Smooth muscle cell (in vitro differentiated cells): Measurements from ENCODE around the gene ZNF565. TPM values are rescaled to one million over a fixed set of nuclear protein-coding genes. Genes with fewer than 3 reads are reported as not detected.

Experiments used
- DNase-seq: peaks from one replicate; lab custom pipeline; 2025; ENCODE audit not compliant: unreplicated experiment; lab: John Stamatoyannopoulos, UW
- H2AFZ ChIP-seq: fragments of 200-600 bp; sonication (generic); 2 replicates; pipeline ENCODE4 v1.6.0; 2016; ENCODE audit warnings: antibody characterized with exemption, low read depth, mild to moderate bottlenecking
- H3F3A ChIP-seq: fragments of 200-600 bp; sonication (generic); 2 replicates; pipeline ENCODE4 v1.6.0; 2017; ENCODE audit warnings: antibody characterized with exemption, low read depth
- H3K27ac ChIP-seq: fragments of 200-600 bp; sonication (generic); 2 replicates; pipeline ENCODE4 v1.5.1; 2016; ENCODE audit warnings: low read depth, mild to moderate bottlenecking
- H3K27me3 ChIP-seq: fragments of 200-600 bp; sonication (generic); 2 replicates; pipeline ENCODE4 v1.6.1; 2016; ENCODE audit warnings: low read depth, mild to moderate bottlenecking
- H3K36me3 ChIP-seq: fragments of 200-600 bp; sonication (generic); 2 replicates; pipeline ENCODE4 v1.5.1; 2016; ENCODE audit warnings: low read depth
- H3K4me1 ChIP-seq: fragments of 200-600 bp; sonication (generic); 2 replicates; pipeline ENCODE4 v1.5.1; 2016; ENCODE audit warnings: low read depth
- H3K4me2 ChIP-seq: fragments of 200-600 bp; sonication (generic); 2 replicates; pipeline ENCODE4 v1.6.0; 2016; ENCODE audit warnings: mild to moderate bottlenecking
- H3K4me3 ChIP-seq: fragments of 200-600 bp; sonication (generic); 2 replicates; pipeline ENCODE4 v1.5.1; 2016; ENCODE audit warnings: mild to moderate bottlenecking
- H3K79me2 ChIP-seq: fragments of 200-600 bp; sonication (generic); 2 replicates; pipeline ENCODE4 v1.6.0; 2016; ENCODE audit warnings: low read depth, mild to moderate bottlenecking
- H3K9ac ChIP-seq: fragments of 200-600 bp; sonication (generic); 2 replicates; pipeline ENCODE4 v1.6.0; 2016; ENCODE audit warnings: low read depth
- H3K9me3 ChIP-seq: fragments of 200-600 bp; sonication (generic); replicated peaks from 2 replicates; pipeline ENCODE4 v1.5.1; 2016; ENCODE audit warnings: low read depth
- H4K20me1 ChIP-seq: fragments of 200-600 bp; sonication (generic); 2 replicates; pipeline ENCODE4 v1.6.0; 2016; ENCODE audit warnings: low read depth
- WGBS: methylation state at CpG from one replicate; pipeline ENCODE4 v1.1.7; 2016; ENCODE audit warnings: low lambda C conversion rate; 5-methylcytosine and 5-hydroxymethylcytosine counted together
- polyA plus RNA-seq: library from polyadenylated mRNA; unstranded; fragments of >200 nt; fragmentation: Nextera tagmentation; extraction: Ambion mirVana; gene quantifications from 2 replicates; pipeline ENCODE4 v1.2.1, GENCODE V29; 2016
- total RNA-seq: library from RNA; depleted of rRNA; stranded (reverse); fragments of >200 nt; gene quantifications from 2 replicates; pipeline ENCODE4 v1.2.3, GENCODE V29; 2014
- TF ChIP-seq, protein P1 (sequence below): fragments of 200-600 bp; sonication (generic); IDR thresholded peaks from 2 replicates; pipeline ENCODE4 v1.5.1; 2017; ENCODE audit warnings: borderline replicate concordance, mild to moderate bottlenecking, antibody characterized with exemption; ENCODE audit not compliant: insufficient read depth, poor library complexity, severe bottlenecking

Gene ZNF565
- total and polyA plus RNA-seq, 2 experiments from 2014 or later = 4.5 to 4.7 TPM

DNA sequence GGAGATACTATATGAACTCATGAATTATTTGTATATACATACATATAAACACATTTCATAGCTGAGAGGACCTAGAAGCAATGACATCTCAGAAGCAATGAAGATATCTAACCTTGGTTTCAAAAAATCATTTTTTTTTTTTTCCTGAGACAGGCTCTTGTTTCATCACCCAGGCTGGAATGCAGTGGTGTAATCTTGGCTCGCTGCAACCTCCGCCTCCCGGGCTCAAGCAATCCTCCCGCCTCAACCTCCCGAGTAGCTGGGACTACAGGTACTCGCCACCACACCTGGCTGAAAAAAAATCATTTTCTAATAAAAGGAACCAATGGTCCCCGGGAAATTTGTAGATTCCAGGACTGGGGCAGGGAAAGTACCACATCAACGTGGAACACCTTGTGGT, 4.0 kb downstream of the ZNF565 start:
- peaks cover 6% of the 10 kb centered on the region for H3K79me2 ChIP-seq
- H3K9ac ChIP-seq = no peak overlapping the region
- no peaks in the 10 kb centered on the region for H3K9me3 ChIP-seq
- H3F3A ChIP-seq = peaks cover 3% of the 10 kb centered on the region
- H3K4me2 ChIP-seq = no peak overlapping the region
- DNase-seq = no peak
- WGBS = 95% methylated on average over 8 of the region's 8 CpGs
- no peaks in the 10 kb centered on the region for H3K27me3 ChIP-seq
- no peak overlapping the region for H3K4me3 ChIP-seq
- no peaks in the 10 kb centered on the region for H3K36me3 ChIP-seq
- TF ChIP-seq, protein P1, sequence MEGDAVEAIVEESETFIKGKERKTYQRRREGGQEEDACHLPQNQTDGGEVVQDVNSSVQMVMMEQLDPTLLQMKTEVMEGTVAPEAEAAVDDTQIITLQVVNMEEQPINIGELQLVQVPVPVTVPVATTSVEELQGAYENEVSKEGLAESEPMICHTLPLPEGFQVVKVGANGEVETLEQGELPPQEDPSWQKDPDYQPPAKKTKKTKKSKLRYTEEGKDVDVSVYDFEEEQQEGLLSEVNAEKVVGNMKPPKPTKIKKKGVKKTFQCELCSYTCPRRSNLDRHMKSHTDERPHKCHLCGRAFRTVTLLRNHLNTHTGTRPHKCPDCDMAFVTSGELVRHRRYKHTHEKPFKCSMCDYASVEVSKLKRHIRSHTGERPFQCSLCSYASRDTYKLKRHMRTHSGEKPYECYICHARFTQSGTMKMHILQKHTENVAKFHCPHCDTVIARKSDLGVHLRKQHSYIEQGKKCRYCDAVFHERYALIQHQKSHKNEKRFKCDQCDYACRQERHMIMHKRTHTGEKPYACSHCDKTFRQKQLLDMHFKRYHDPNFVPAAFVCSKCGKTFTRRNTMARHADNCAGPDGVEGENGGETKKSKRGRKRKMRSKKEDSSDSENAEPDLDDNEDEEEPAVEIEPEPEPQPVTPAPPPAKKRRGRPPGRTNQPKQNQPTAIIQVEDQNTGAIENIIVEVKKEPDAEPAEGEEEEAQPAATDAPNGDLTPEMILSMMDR = no peak
- H4K20me1 ChIP-seq = no peaks in the 10 kb centered on the region
- no peaks in the 10 kb centered on the region for H3K4me1 ChIP-seq
- no peak overlapping the region for H3K27ac ChIP-seq
- no peak overlapping the region for H2AFZ ChIP-seq

DNA sequence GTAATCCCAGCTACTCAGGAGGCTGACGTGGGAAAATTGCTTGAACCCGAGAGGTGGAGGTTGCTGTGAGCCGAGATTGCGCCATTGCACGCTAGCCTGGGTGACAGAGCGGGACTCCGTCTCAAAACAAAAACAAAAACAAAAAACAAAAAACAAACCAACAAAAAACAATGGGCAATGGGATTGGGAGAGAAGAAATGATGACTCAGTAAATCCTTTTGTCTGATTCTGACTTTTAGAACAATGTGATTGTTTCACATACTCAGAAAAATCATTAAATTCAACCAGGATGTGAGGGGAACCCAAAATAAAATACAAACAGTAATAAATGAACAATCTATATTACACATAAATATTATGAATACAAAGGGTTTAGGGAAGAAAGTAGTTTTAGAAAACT, 5.1 kb downstream of the ZNF565 start:
- Histone ChIP-seq H3K27me3 (no peaks in the 10 kb centered on the region), H3K9ac (no peak overlapping the region), H3K79me2 (peaks cover 3% of the 10 kb centered on the region), H3F3A (no peaks in the 10 kb centered on the region), H3K27ac (no peak overlapping the region), H3K9me3 (no peaks in the 10 kb centered on the region), H3K36me3 (no peaks in the 10 kb centered on the region), H4K20me1 (no peaks in the 10 kb centered on the region), H3K4me1 (no peaks in the 10 kb centered on the region), H3K4me2 (no peak overlapping the region), H2AFZ (no peak overlapping the region), H3K4me3 (no peak overlapping the region)
- no peak for DNase-seq
- 97% methylated on average over 7 of the region's 7 CpGs for WGBS
- TF ChIP-seq, protein P1 = no peak

DNA sequence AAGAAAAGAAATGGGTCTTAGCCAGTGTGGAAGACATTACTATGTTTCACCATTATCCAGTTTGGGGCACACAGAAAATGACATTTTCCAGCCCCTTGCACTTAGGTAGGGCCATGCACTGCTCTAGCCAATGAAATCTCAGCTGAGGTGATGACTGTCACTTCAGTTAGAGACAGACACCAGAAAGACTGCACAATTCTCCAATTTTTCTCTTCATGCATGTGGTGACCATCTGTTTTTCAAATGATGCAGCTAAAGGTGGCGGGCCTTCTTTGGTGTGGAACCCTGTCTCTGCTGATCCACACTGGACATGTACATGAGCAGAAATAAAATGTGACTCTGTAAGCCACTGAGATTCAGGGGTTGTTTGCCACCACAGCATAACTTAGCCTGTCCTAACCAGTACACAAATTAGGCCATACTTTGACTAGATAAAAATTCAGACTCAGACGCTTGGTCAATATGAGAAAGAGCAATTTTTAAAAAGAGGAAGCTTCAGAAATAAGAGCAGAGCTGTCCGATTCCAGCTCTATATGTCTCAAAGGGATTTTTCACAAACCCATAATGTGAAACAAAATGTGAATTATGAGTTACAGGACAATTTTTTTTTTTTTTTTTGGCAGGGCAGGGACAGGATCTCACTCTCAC, 6.7 kb downstream of the ZNF565 start:
- Histone ChIP-seq H3K4me2 (no peak overlapping the region), H3K27me3 (no peaks in the 10 kb centered on the region), H3K27ac (no peak overlapping the region), H3K9ac (no peak overlapping the region), H3K9me3 (no peaks in the 10 kb centered on the region), H3K4me1 (no peaks in the 10 kb centered on the region), H3K4me3 (no peak overlapping the region), H3K79me2 (no peaks in the 10 kb centered on the region), H4K20me1 (no peaks in the 10 kb centered on the region), H3K36me3 (no peaks in the 10 kb centered on the region), H2AFZ (no peak overlapping the region), H3F3A (no peaks in the 10 kb centered on the region)
- TF ChIP-seq, protein P1 = no peak
- DNase-seq = no peak
- 100% methylated on average over 3 of the region's 3 CpGs for WGBS

DNA sequence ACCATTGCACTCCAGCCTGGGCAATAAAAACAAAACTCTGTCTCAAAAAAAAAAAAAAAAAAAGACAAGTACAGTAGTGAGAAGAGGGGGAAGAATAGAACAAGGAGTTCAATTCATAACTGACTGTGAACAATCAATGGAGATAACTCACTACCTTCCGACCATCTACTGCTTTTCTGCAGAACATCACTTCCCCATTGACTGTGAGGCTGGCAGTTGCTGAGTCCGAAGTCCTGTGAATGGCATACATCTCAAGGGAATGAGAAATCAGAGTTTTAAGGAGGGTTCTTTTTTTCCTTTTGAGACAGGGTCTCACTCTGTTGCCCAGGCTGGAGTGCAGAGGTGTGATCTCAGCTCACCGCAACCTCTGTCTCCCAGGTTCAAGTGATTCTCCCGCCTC, 11.2 kb downstream of the ZNF565 start:
- Histone ChIP-seq H3K36me3 (no peaks in the 10 kb centered on the region), H3F3A (no peaks in the 10 kb centered on the region), H3K4me3 (no peak overlapping the region), H2AFZ (no peak overlapping the region), H3K79me2 (no peaks in the 10 kb centered on the region), H3K4me2 (no peak overlapping the region), H4K20me1 (no peaks in the 10 kb centered on the region), H3K9ac (no peak overlapping the region), H3K27me3 (no peaks in the 10 kb centered on the region), H3K27ac (no peak overlapping the region), H3K4me1 (no peaks in the 10 kb centered on the region), H3K9me3 (no peaks in the 10 kb centered on the region)
- TF ChIP-seq, protein P1 = no peak
- no peak for DNase-seq
- WGBS = over 99% methylated on average over 4 of the region's 4 CpGs
